Stimulated activated CD4-positive, alpha-beta T cell treated with anti-CD3 and anti-CD28 coated beads, TNF-alpha, amount 100 ng/mL, for 1 hour (primary cell): ENCODE measurements around the gene BTLA.
"Not testable (repeated sequence)": the region's sequence is repeated elsewhere in the genome, so short reads cannot be mapped to it uniquely, and the experiment has no call there.

Experiments used
- DNase-seq, 3 donors: peaks; one replicate each; pipeline ENCODE4 v3.0.0-alpha.2; 2020; ENCODE audit warnings: low read depth in 3 of 3, low spot score in 1 of 3

The BTLA gene

GRCh38 chr3:112491373-112491772 is 7.9 kb downstream of the BTLA start:
- DNase-seq = no peak

GRCh38 chr3:112489674-112490479 is 9.4 kb downstream of the BTLA start:
- DNase-seq = no peak

- DNase-seq = no peak
Observed at GRCh38 chr3:112486811-112487505, 12.3 kb downstream of the BTLA start.

DNA sequence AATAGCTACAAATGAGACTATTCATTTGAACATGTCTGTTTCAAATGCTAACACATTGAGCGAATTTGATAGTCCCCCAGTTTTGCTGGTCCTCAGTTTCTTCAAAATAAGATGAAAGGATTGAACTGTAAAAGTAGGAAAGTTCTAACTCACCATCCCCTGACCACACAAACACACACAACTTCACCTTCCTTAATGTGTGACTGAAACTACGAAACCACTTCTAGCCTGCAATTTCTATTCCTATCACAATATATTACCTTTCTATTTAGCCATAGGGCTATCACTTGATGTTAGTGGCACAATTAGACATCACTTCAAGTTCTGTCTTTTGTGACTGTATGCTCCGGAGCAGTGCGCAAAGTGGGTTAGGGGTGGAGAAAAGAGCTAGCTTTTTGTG is 14.9 kb downstream of the BTLA start:
- no peak for DNase-seq

GRCh38 chr3:112482675-112483074 is 16.6 kb downstream of the BTLA start:
- DNase-seq = no peak

- DNase-seq = no peak
Observed at GRCh38 chr3:112481302-112481721, 18.0 kb downstream of the BTLA start.

DNA sequence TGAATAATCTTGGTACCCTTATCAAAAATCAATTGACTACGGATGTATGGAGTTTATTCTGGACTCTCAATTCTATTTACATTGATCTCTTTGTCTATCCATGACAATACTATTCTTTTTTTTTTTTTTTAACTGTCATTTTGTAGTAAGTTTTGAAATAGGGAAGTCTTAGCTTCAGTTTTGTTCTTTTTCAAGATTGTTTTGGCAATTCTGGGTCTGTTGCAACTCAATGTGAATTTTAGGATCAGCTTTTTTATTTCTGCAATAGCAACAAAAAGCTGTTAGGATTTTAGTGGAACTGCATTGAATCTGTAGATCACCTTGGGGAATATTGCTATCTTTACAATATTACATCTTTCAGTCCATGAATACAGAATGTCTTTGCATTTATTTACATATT is 21.4 kb downstream of the BTLA start:
- no peak for DNase-seq

DNA sequence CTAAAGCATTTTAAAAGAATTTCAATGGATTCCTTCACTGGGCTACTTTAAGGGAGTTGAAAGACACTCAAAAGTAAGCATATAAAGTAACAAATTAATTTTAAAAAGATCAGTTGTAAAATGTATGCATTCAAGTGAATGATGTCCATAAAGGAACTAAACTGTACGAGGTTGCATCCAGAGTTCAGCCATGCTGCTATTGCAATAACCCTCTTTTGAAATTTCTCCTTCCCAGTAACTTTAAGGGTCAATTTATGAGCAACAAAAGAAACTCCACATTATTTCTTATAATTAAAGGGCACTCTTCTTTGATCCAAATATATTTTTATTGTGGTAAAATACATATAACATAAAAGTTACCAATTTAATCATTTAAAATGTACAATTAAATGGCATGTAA is 22.9 kb downstream of the BTLA start:
- DNase-seq = no peak

DNA sequence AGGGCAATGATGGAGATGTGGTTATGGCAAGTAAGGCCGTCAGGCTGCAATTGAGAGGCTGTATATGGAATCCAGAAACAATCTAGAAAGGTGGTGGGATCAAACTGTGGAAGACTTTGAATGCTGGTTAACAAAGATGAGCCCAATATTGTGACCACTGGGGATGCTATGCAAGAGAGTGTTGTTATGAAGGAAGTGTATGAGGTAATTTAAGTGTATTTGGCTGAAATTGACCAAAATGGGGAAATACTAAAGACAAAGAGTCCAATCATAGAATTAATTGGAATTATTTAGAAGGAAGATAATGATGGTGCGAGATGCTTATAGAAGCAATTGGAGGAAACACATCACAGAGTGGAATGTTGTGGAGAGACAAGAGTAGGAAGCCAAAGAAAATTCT is 24.5 kb downstream of the BTLA start:
- no peak for DNase-seq

GRCh38 chr3:112472691-112473090 is 26.6 kb downstream of the BTLA start:
- no peak for DNase-seq

DNA sequence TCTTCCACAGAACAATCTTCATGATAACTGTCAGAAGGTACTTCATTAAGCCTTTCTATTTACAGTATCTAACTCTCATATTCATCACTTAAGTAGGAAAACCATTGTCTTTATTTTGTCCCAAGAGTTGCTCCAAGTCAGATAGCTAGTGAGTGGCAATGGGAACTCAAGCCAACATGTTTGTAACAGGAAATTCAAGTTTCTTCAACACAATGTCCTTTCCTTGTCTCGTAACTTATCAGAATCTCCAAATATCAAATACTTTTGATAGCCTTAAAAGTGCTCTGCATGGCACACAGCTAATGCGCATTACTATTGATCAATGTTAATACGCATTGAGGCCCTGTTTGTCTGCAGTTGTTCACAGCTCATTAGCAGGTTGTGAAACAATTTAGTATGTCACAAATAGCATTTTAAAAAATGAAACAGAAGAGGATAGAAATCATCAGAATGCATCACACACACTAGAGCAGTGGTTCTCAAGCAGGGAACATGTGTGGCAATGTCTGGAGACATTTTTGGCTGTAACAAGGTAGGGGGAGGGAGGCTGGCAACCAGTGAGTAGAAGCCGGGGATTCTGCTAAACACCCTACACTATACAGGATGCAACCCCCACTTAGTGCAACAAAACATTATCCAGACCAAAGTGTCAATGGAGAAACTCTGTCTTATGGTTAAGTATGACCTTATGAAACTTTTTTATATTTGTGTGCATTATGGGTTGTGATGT is 27.5 kb downstream of the BTLA start:
- no peak for DNase-seq

DNA sequence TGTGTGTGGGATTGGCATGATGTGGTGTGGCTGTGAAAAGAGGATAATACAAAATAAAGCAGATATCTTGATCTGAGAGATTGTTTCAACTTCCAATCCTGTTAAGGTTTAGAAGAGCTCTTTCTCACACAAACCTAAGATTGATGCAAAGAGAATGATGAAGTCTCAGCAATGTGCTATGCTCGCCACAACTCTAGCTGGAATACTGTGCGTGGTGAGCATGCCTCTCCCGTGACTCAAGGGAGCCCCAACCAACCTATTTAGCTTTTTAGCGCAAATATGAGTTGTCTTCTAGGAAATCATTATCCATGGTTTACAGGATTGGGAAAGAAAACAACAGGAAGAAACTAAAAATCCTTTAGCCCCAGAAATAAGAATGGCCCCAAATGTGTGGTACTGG is 28.5 kb downstream of the BTLA start:
- no peak for DNase-seq

DNA sequence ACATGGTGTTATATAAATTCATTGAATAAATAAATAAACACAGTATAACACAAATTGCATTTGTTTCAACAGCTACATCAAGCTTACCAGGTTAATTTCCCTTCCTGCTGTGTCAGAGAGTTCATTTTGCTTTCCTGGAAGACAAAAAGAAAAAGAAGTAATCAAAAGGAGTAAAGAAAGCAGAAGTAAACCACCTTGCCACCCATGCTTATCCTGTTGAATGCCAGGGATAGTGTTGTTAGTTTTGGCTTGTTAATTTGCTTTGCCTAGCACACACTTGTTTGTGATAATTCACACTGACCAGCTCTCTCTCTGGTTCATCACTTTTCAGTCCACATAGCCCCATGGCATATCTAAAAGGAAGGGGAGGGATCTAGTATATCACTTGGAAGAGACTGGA is 29.6 kb downstream of the BTLA start:
- no peak for DNase-seq

DNA sequence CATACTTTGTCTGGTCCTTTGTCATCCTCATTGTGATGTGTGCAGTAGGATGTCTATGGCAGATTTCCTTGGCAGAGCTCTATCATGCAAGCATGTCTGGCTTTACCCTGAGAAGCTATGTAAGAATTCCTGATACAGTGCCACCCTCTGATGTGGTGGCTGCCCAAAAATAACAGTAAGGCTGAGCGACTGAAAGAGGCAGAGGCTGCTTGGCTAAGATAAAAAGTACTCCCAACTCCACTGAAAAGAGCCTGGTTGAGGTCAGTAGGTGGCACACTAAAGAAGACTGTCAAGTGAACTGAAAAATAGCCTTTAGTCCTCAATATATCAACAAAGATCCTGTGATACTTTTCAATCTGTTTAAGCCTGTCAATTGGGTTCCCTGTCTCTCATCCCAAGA is 31.7 kb downstream of the BTLA start:
- DNase-seq = no peak

DNA sequence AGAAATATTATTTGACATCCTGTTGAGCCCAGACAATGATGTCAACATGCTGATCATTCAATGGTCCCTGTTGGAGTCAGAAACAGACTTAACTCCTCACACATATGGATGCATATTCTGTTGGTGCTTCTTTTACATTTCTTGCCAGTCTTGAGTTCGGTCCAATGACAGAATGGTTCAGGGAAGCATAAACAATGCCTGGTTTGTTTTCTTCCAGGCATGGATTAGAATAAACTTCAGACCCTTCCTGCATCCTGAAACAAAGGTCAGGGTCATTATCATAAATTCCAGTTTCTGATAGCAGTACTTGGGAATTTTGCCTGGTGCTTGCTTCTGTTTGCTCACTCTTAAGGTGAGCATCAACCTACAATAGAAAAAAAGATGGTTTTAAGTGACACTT is 33.3 kb downstream of the BTLA start:
- no peak for DNase-seq

GRCh38 chr3:112464264-112464663 is 35.0 kb downstream of the BTLA start:
- no peak for DNase-seq

DNA sequence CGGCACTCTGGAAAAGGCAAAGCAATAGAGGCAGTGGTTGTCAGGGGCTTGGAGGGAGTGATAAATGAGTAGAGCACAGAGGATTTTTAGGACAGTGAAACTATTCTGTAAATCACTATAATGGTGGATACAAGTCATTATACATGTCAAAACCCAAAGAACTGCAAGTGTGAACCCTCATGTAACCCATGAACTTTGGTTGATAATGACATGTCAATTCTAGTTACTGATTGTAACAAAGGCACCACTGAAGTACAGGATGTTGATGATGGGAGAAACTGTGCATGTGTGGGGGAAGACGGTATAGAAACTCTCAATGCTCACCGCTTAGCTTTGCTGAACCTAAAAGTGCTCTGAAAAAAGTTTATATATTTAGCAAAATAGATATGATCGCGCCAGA is 36.0 kb downstream of the BTLA start:
- DNase-seq = no peak

DNA sequence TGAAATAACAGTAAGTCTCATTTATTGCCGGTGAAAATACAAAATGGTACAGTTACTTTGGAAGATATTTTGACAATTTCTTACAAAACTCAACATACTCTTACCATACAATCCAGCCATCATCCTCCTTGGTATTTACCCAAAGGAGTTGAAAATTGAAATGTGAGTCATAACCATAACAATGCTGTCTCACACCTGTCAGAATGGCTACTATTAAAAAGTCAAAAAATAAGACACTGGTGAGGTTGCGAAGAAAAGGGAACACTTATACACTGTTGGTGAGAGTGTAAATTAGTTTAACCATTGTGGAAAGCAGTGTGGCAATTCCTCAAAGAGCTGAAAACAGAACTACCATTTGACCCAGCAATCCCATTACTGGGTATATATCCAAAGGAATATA is 37.5 kb downstream of the BTLA start:
- not testable (repeated sequence) for DNase-seq

DNA sequence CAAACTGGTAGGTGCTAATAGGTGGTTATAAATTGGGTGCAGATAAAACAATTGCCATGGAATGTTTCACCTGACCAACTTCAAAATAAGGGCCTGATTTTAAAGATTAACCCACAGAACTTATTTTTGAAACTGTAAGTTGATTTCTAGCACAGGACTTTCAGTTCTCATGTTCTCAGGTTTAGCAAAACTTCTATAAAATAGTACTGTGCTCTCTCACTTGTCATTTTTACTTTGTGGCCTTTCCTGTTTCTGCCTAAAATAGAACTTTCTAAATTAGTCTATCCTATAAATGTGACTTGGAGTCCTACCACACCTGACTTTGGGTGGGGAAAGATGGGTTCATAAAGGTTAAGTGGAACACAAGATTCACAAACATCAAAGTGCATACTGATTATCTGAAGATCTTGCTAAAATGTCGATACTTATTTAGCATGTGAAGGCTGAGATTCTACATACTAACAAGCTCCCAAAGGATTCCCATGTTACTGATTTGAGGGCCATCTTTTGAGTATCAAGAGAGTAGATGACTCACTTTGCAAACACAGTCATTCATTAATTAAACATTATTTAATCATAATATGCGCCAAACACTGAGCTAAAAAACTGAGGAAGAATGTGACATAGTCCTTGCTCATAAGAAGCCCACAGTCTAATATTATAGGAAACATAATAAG is 38.6 kb downstream of the BTLA start:
- DNase-seq = no peak

DNA sequence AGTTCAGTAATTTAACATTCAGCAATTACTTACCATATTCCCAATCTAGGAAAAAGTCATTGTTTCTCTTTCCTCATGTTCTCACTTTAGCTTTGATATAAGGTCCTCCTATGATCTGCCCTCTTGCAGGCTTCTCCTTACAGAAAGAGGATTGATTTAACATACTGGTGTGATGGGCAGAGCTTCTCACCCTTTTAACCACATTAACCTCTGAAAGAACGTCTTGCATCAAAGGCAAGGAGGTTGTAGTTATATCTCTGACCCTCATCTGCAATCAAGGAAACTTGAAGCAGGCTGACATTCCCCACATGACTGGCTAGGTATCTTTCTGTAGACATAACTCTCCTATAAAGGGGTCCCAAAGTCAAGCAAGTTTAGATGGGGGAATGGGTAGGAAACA is 39.5 kb downstream of the BTLA start:
- DNase-seq = no peak

DNA sequence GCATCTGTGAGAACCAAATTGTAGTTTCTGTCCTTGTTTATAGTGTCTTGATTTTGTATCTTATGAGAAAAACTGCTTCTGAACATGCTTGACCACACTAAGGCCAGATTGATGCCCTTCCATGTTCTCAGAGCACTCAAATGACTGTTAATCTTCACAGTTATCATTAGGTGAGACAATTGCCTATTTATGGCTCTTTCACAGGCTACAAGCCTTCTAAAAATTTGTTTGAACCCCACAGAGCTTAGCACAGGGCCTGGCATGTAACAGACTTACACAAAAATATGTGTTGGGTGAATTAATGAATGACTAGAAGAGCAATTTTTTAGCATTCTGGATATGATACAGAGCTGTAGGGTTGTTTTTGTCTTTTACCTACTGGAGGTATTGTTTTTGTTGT is 43.1 kb downstream of the BTLA start:
- DNase-seq = no peak

DNA sequence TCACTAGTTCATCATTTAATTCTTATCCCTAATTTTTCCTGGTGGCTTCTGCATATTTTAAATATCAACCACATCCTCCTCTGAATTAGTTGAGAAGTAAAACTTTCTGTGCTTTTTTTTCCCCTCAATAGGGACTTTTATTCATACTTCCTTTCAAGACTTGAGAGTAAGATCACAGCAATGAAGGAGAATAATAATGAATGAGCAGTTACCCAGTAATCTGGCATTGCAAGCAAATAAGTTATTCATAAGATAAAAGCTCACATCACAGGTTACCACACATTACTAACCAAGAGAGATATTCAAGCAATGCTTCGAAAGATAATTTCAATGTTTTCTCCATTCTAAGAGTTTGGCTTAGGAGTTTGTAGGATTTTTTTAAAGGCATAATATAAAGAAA is 50.3 kb downstream of the BTLA start:
- no peak for DNase-seq
